CD14-positive monocyte (primary cell): ENCODE measurements around the gene TCL1A. TPM values are rescaled to one million over a fixed set of nuclear protein-coding genes. Genes with fewer than 3 reads are reported as not detected.

ENCODE experiments used
- DNase-seq, 3 donors: peaks; one replicate each; pipeline ENCODE4 v3.0.0-alpha.2; 2011 to 2022
- H2AFZ ChIP-seq: 2 replicates; pipeline ENCODE4 v1.6.0; 2012; ENCODE audit warnings: mild to moderate bottlenecking, low read depth, low read length, inconsistent platforms; ENCODE audit not compliant: insufficient read depth, poor library complexity, severe bottlenecking
- H3K27ac ChIP-seq, 2 donors: 1 replicate in 1 of 2; 2 replicates in 1 of 2; pipeline ENCODE4 v1.5.1; 2012 to 2013; ENCODE audit warnings: low read length in 2 of 2, control low read depth in 1 of 2, inconsistent platforms in 1 of 2, low read depth in 1 of 2, mild to moderate bottlenecking in 1 of 2
- H3K27me3 ChIP-seq, 2 donors: one replicate each; pipeline versions ENCODE4 v1.6.0 to v1.6.1; 2011 to 2013; ENCODE audit warnings: low read length in 2 of 2; ENCODE audit not compliant: control insufficient read depth in 2 of 2, insufficient read depth in 2 of 2
- H3K36me3 ChIP-seq, 2 donors: replicated peaks in 1 of 2; 1 replicate in 1 of 2; 2 replicates in 1 of 2; pipeline versions ENCODE4 v1.5.1 to v1.6.1; 2012 to 2013; ENCODE audit warnings: low read length in 2 of 2, control low read depth in 1 of 2, inconsistent platforms in 1 of 2, mild to moderate bottlenecking in 1 of 2; ENCODE audit not compliant: insufficient read depth in 2 of 2, control insufficient read depth in 1 of 2
- H3K4me1 ChIP-seq, 2 donors: 1 replicate in 1 of 2; 2 replicates in 1 of 2; pipeline versions ENCODE4 v1.5.1 to v1.6.1; 2012 to 2013; ENCODE audit warnings: low read length in 2 of 2, control low read depth in 1 of 2, inconsistent platforms in 1 of 2, mild to moderate bottlenecking in 1 of 2, moderate library complexity in 1 of 2; ENCODE audit not compliant: insufficient read depth in 2 of 2, control insufficient read depth in 1 of 2
- H3K4me2 ChIP-seq: replicated peaks from 2 replicates; pipeline ENCODE3; 2012; ENCODE audit warnings: low read length, moderate library complexity, mild to moderate bottlenecking; ENCODE audit not compliant: poor library complexity, severe bottlenecking; ENCODE audit errors: extremely low read depth
- H3K4me3 ChIP-seq, 3 experiments: fragments of 200-600 bp in 1 of 3; sonication (generic) in 1 of 3; replicated peaks in 1 of 3; 1 replicate in 2 of 3; 2 replicates in 1 of 3; pipeline ENCODE4 v1.5.1; 2011 to 2013; ENCODE audit warnings: low read length in 3 of 3, mild to moderate bottlenecking in 3 of 3, control low read depth in 2 of 3, low read depth in 2 of 3, inconsistent platforms in 1 of 3, moderate library complexity in 1 of 3
- H3K79me2 ChIP-seq: 2 replicates; pipeline ENCODE4 v1.6.0; 2012; ENCODE audit warnings: mild to moderate bottlenecking, control low read depth, inconsistent platforms, low read length, moderate library complexity; ENCODE audit not compliant: insufficient read depth
- H3K9ac ChIP-seq: 2 replicates; pipeline ENCODE4 v1.6.0; 2017; ENCODE audit warnings: low read length, mild to moderate bottlenecking; ENCODE audit not compliant: insufficient read depth, poor library complexity, severe bottlenecking
- H3K9me3 ChIP-seq, 2 donors: replicated peaks in 1 of 2; 1 replicate in 1 of 2; 2 replicates in 1 of 2; pipeline versions ENCODE4 v1.5.1 to v1.6.1; 2012 to 2013; ENCODE audit warnings: low read length in 2 of 2, control low read depth in 1 of 2; ENCODE audit not compliant: control insufficient read depth in 1 of 2, insufficient read depth in 1 of 2
- H4K20me1 ChIP-seq: 2 replicates; pipeline ENCODE4 v1.6.0; 2012; ENCODE audit warnings: mild to moderate bottlenecking, low read length, control low read depth, moderate library complexity; ENCODE audit not compliant: insufficient read depth
- H3K27ac Mint-ChIP-seq, 7 donors: one replicate each; pipeline ENCODE4 v1.8.0; 2020; ENCODE audit warnings: mild to moderate bottlenecking in 7 of 7, mixed read lengths in 7 of 7, moderate library complexity in 6 of 7, inconsistent platforms in 2 of 7
- H3K27me3 Mint-ChIP-seq, 3 donors: one replicate each; pipeline ENCODE4 v1.8.0; 2021 to 2022; ENCODE audit warnings: low read depth in 3 of 3, mild to moderate bottlenecking in 3 of 3, mixed read lengths in 3 of 3, moderate library complexity in 3 of 3, inconsistent platforms in 1 of 3
- H3K36me3 Mint-ChIP-seq, 2 donors: one replicate each; pipeline ENCODE4 v1.8.0; 2020; ENCODE audit warnings: mixed read lengths in 2 of 2, inconsistent platforms in 1 of 2, mild to moderate bottlenecking in 1 of 2
- H3K4me1 Mint-ChIP-seq: one replicate; pipeline ENCODE4 v1.8.0; 2020; ENCODE audit warnings: mild to moderate bottlenecking, mixed read lengths
- H3K4me3 Mint-ChIP-seq, 2 donors: one replicate each; pipeline ENCODE4 v1.8.0; 2020; ENCODE audit warnings: mild to moderate bottlenecking in 2 of 2, mixed read lengths in 2 of 2, moderate library complexity in 1 of 2
- H3K9me3 Mint-ChIP-seq, 7 donors: one replicate each; pipeline ENCODE4 v1.8.0; 2020 to 2022; ENCODE audit warnings: mixed read lengths in 7 of 7, mild to moderate bottlenecking in 6 of 7, moderate library complexity in 6 of 7, inconsistent platforms in 2 of 7
- CTCF ChIP-seq: fragments of 200-600 bp; IDR thresholded peaks from one replicate; pipeline ENCODE4 v1.8.0; 2022; ENCODE audit warnings: antibody characterized with exemption, mild to moderate bottlenecking
- WGBS: methylation state at CpG from one replicate; pipeline ENCODE4 v1.1.5; 2013; ENCODE audit warnings: missing lambda C conversion rate; ENCODE audit not compliant: insufficient coverage; 5-methylcytosine and 5-hydroxymethylcytosine counted together
- intact Hi-C, 2 donors: fragments of 100-400 bp; cut with micrococcal nuclease; formaldehyde crosslinking; loops; one replicate each; pipeline versions ENCODE4 v1.15.0 to v1.15.1; 2023
- polyA plus RNA-seq, 3 donors: library from polyadenylated mRNA; depleted of rRNA in 1 of 3; unstranded in 2 of 3; stranded (reverse) in 1 of 3; fragments of 300-500 nt in 2 of 3; fragments of >200 nt in 1 of 3; fragmentation: Illumina TruSeq in 2 of 3; gene quantifications; 1 replicate in 2 of 3; 2 replicates in 1 of 3; pipeline ENCODE4 v1.2.3, GENCODE V29; 2012 to 2021

The TCL1A gene
- polyA plus RNA-seq, 3 donors = 1.0 to 1.3 (median 1.1) TPM

GRCh38 chr14:95663226-95663797, 50.6 kb downstream of the TCL1A start:
- H2AFZ ChIP-seq = no peak overlapping the region
- peaks cover 0 to 9% (median 4%) of the 10 kb centered on the region in 3 donors for H3K27me3 Mint-ChIP-seq
- intact Hi-C loops = no loop called here
- no CpG with 5 or more reads among the region's 5 CpGs for WGBS
- H3K4me3 ChIP-seq = no peak overlapping the region
- H3K36me3 Mint-ChIP-seq = no peaks in the 10 kb centered on the region
- no peaks in the 10 kb centered on the region for H3K36me3 ChIP-seq
- no peaks in the 10 kb centered on the region for H3K4me1 ChIP-seq
- no peaks in the 10 kb centered on the region for H3K9me3 ChIP-seq
- H3K27me3 ChIP-seq = no peaks in the 10 kb centered on the region
- no peak overlapping the region for H3K4me2 ChIP-seq
- H3K27ac Mint-ChIP-seq = no peak overlapping the region
- H3K9ac ChIP-seq = no peak overlapping the region
- peaks cover 0 to 4% (median 0%) of the 10 kb centered on the region in 7 donors for H3K9me3 Mint-ChIP-seq
- H3K4me3 Mint-ChIP-seq = no peak overlapping the region
- DNase-seq = no peak
- no peaks in the 10 kb centered on the region for H4K20me1 ChIP-seq
- TF ChIP-seq CTCF = no peak
- no peaks in the 10 kb centered on the region for H3K79me2 ChIP-seq
- H3K27ac ChIP-seq = no peak overlapping the region
- no peaks in the 10 kb centered on the region for H3K4me1 Mint-ChIP-seq

GRCh38 chr14:95662376-95663186, 51.3 kb downstream of the TCL1A start:
- Histone ChIP-seq H3K4me1 (no peaks in the 10 kb centered on the region), H3K9me3 (no peaks in the 10 kb centered on the region), H3K9ac (no peak overlapping the region), H3K27me3 (no peaks in the 10 kb centered on the region), H3K36me3 (no peaks in the 10 kb centered on the region), H2AFZ (no peak overlapping the region), H4K20me1 (no peaks in the 10 kb centered on the region), H3K27ac (no peak overlapping the region), H3K79me2 (no peaks in the 10 kb centered on the region), H3K4me3 (no peak overlapping the region), H3K4me2 (no peak overlapping the region)
- Mint-ChIP-seq H3K27me3 (peaks cover 2 to 9% (median 4%) of the 10 kb centered on the region in 3 donors), H3K4me1 (no peaks in the 10 kb centered on the region), H3K4me3 (no peak overlapping the region), H3K27ac (no peak overlapping the region), H3K36me3 (no peaks in the 10 kb centered on the region), H3K9me3 (peaks cover 0 to 4% (median 0%) of the 10 kb centered on the region in 7 donors)
- TF ChIP-seq CTCF = no peak
- 11% methylated on average over 1 of the region's 4 CpGs for WGBS
- intact Hi-C loops = no loop called here
- DNase-seq = no peak
